ENCODE data around the gene C5orf58. TPM values are rescaled to one million over a fixed set of nuclear protein-coding genes. Genes with fewer than 3 reads are reported as not detected.
A peak's percentile ranks its signal among the peaks of the same experiment; 100 is the strongest.

The C5orf58 gene
- total and polyA plus RNA-seq, 5 experiments from 2014 or later: 0.76 to 1.8 (median 1.1) TPM; not detected in 2

DNA sequence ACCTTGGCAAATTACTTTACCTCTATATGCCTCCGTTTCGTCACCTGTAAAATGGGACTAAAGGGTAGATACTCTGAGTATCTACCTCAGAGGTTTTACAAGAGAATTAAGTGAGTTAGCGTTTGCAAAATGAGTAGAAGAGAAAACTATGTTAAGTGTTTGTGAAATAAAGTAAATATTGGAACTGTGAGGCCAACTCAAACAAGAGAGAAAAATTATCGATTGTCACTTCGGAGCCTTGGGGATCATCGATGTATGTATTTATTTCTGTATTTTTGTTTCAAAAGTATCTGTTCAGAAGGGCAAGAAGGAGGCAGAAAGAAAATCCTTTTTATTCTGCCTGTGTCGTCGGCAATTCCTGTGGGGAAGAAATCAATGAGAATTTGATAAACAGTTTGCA, 25.8 kb upstream of the C5orf58 start:
- no peak overlapping the region for H3K4me3 Mint-ChIP-seq

GRCh38 chr5:170211575-170212334, 21.0 kb upstream of the C5orf58 start:
- ATAC-seq (no peak), DNase-seq (no peak)
- POLR2A ChIA-PET: no interaction called here
- Mint-ChIP-seq H3K4me1 (no peaks in the 10 kb centered on the region), H3K27ac (no peak overlapping the region), H3K36me3 (peaks cover 0 to 11% (median 6%) of the 10 kb centered on the region in 3 donors), H3K27me3 (peaks cover 0 to 16% (median 8%) of the 10 kb centered on the region in 5 donors), H3K9me3 (peaks cover 0 to 14% (median 4%) of the 10 kb centered on the region in 9 donors), H3K4me3 (no peak overlapping the region)

More for the DNA sequence above, 25.8 kb upstream of the C5orf58 start:
- peaks cover 0 to 8% (median 6%) of the 10 kb centered on the region in 3 donors for H3K36me3 Mint-ChIP-seq
- peaks cover 0 to 14% (median 4%) of the 10 kb centered on the region in 9 donors for H3K9me3 Mint-ChIP-seq
- ATAC-seq (no peak), DNase-seq (no peak)
- POLR2A ChIA-PET: no interaction called here
- H3K27me3 Mint-ChIP-seq: peaks cover 0 to 26% (median 12%) of the 10 kb centered on the region in 5 donors
- H3K4me1 Mint-ChIP-seq: no peaks in the 10 kb centered on the region
- no peak overlapping the region for H3K27ac Mint-ChIP-seq

DNA sequence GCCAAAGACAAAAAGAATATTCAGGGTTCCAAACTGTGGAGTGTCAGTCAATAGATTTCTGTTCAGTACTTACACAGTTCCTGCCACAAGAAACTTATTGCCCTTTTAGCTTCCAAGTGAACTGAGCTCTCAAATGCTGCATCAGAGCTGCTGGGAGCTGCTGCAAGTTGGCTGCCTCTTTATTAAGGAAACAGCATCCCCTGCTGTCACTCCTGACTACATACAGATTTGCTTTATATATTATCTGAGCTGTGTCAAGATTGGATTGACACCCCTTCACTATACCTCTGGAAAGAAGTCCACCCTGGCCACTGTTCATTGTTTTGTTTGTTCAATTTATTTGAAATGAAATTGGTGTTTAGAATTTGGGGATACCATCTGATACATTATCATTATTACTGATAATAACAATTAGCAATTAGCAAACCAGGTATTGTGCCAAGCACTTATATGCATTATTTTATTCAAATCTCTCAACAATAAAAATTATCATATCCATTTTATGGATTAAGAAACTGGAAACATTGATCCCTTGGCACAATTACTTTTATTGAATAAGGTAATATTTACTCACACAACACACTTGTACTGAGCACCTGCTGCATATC, 16.4 kb upstream of the C5orf58 start:
- ATAC-seq (no peak), DNase-seq (no peak)
- H3K27ac Mint-ChIP-seq: no peak overlapping the region
- peaks cover 0 to 7% (median 3%) of the 10 kb centered on the region in 5 donors for H3K27me3 Mint-ChIP-seq
- no peak overlapping the region for H3K4me3 Mint-ChIP-seq
- no peaks in the 10 kb centered on the region for H3K4me1 Mint-ChIP-seq
- H3K36me3 Mint-ChIP-seq: peaks cover 0 to 3% (median 0%) of the 10 kb centered on the region in 3 donors
- POLR2A ChIA-PET: no interaction called here
- H3K9me3 Mint-ChIP-seq: no peaks in the 10 kb centered on the region

DNA sequence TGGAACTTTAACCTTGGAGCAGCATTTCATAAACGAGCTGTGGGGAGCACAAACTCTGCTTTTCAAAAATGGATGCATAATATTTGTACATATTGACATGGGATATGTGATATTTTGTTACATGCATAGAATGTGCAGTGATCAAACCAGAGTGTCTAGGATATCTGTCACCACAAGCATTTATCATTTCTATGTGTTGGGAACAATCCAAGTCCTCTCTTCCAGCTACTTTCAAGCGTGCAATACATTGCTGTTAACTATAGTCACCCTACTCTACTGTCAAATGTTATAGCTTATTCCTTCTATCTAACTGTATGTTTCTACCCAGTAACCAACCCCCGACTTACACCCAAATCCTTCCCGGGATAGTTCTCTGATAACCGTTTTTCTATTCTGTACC, 15.0 kb upstream of the C5orf58 start:
- H3K4me3 Mint-ChIP-seq: no peak overlapping the region
- POLR2A ChIA-PET: no interaction called here
- H3K36me3 Mint-ChIP-seq: peaks cover 0 to 3% (median 0%) of the 10 kb centered on the region in 3 donors

DNA sequence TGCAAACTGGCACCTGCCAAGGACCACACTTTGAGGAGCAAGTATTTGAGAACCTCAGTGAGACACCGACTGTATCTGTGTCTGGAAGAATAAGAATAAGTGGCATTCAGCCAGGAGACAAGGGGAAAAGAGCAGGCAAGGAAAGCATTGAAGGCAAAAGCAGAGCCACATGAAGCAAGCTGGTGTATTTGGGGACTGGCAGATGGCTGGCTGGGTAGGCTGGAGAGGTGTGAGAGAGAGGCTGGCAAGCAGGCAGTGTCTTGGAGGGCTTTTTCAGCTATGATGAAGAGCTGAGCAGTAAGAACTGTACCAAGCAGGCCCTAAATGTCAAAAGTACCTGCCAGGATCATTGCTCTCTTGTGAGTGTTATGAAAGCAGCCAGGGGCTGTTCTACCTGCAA, 14.1 kb upstream of the C5orf58 start:
- H3K36me3 Mint-ChIP-seq: peaks cover 0 to 3% (median 0%) of the 10 kb centered on the region in 3 donors
- ATAC-seq (no peak), DNase-seq (no peak)
- no peak overlapping the region for H3K4me3 Mint-ChIP-seq
- POLR2A ChIA-PET: no interaction called here
- H3K4me1 Mint-ChIP-seq: no peaks in the 10 kb centered on the region
- H3K27me3 Mint-ChIP-seq: peaks cover 0 to 7% (median 0%) of the 10 kb centered on the region in 5 donors
- no peaks in the 10 kb centered on the region for H3K9me3 Mint-ChIP-seq
- no peak overlapping the region for H3K27ac Mint-ChIP-seq

More for the DNA sequence above, 15.0 kb upstream of the C5orf58 start:
- Mint-ChIP-seq H3K27ac (no peak overlapping the region), H3K4me1 (no peaks in the 10 kb centered on the region), H3K27me3 (peaks cover 0 to 7% (median 0%) of the 10 kb centered on the region in 5 donors), H3K9me3 (no peaks in the 10 kb centered on the region)
- ATAC-seq: no peak
- DNase-seq: no peak

DNA sequence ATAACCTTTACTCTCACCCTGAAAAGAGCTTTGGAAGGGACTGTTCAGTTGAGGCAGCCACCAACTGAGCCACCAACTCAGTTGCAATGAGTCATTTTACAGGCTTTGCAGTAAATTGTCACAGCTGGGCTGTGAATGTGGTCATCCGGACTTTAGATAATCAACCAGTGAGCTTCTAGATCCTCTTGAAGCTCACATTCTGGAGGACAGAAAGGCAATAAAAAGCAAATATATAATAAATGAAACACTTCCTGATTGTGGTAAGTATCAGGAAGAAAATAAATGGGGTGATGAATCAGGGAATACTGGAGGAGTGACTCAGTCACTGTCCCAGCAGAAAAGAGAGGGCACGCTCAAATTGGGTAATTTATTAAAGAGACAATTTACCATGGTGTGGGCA, 13.2 kb upstream of the C5orf58 start:
- POLR2A ChIA-PET: no interaction called here
- Mint-ChIP-seq H3K27me3 (peaks cover 0 to 3% (median 0%) of the 10 kb centered on the region in 5 donors), H3K4me3 (no peak overlapping the region), H3K27ac (no peak overlapping the region), H3K9me3 (no peaks in the 10 kb centered on the region), H3K36me3 (no peaks in the 10 kb centered on the region), H3K4me1 (no peaks in the 10 kb centered on the region)
- DNase-seq (no peak), ATAC-seq (no peak)

DNA sequence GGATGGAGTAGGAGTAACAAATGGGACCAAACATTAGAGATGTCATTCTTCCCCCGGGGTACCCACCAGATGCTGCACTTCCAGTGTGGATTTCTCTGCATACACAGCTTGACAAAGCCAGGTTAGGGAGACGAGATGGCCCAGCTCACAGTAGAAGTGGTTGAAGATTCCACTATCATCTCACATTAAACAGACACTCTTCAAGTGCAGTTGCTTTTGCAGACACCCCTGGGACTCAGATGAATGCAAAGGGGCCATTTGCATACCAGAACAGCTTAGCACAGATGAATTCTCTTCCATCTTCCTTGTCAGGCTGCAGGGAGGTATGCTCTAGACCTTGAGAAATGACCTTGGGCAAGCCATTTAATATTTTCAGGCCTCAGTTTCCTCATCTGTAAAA, 12.6 kb upstream of the C5orf58 start:
- ATAC-seq (no peak), DNase-seq (no peak)
- Mint-ChIP-seq H3K4me1 (no peaks in the 10 kb centered on the region), H3K36me3 (no peaks in the 10 kb centered on the region), H3K27ac (no peak overlapping the region), H3K4me3 (no peak overlapping the region), H3K9me3 (no peaks in the 10 kb centered on the region), H3K27me3 (peaks cover 0 to 3% (median 0%) of the 10 kb centered on the region in 5 donors)
- POLR2A ChIA-PET: no interaction called here

- Mint-ChIP-seq H3K4me1 (peaks cover 3 to 5% (median 4%) of the 10 kb centered on the region in 4 donors), H3K27me3 (no peaks in the 10 kb centered on the region), H3K27ac (no peak overlapping the region), H3K4me3 (no peak overlapping the region), H3K9me3 (no peaks in the 10 kb centered on the region), H3K36me3 (no peaks in the 10 kb centered on the region)
- ATAC-seq (no peak), DNase-seq (no peak)
- POLR2A ChIA-PET: interaction anchor here (0.6 kb wide), 1 partner anchor 30 kb away, joined by 3 read pairs; no protein-coding TSS in a partner anchor
Measured at GRCh38 chr5:170221327-170221741, 11.5 kb upstream of the C5orf58 start.

GRCh38 chr5:170223360-170223759, 9.4 kb upstream of the C5orf58 start:
- Mint-ChIP-seq H3K27ac (no peak overlapping the region), H3K4me1 (peaks cover 3 to 5% (median 4%) of the 10 kb centered on the region in 4 donors), H3K36me3 (no peaks in the 10 kb centered on the region), H3K27me3 (no peaks in the 10 kb centered on the region), H3K9me3 (no peaks in the 10 kb centered on the region), H3K4me3 (no peak overlapping the region)
- ATAC-seq (no peak), DNase-seq (no peak)
- POLR2A ChIA-PET: interaction anchor here (0.8 to 1.3 kb wide), 2 partner anchors 111 to 118 kb away, joined by 3 to 4 read pairs; no protein-coding TSS in a partner anchor

DNA sequence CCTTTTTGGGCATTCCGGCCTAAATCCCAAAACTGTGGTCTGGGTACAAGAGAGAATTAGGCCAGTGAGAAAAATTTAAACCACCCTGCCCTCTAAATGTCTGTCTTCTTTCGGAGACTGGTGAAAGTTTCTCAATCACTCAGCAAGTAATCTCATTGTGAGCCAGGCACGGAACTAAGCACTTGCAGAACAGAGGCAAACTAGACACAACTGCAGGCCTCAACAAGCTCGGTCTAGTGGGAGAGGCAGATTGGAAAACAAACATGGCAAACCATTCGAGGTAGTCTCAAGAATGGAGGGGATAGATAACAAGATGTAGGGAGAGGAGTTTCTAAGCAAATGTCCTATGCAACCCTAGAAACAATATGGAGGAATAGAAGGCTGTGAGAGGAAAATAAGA, 8.9 kb upstream of the C5orf58 start:
- POLR2A ChIA-PET: interaction anchor here (1.3 kb wide), 1 partner anchor 110 kb away, joined by 3 read pairs; no protein-coding TSS in a partner anchor
- H3K9me3 Mint-ChIP-seq: no peaks in the 10 kb centered on the region
- H3K27ac Mint-ChIP-seq: no peak overlapping the region
- H3K27me3 Mint-ChIP-seq: no peaks in the 10 kb centered on the region
- DNase-seq: no peak
- no peaks in the 10 kb centered on the region for H3K36me3 Mint-ChIP-seq
- H3K4me3 Mint-ChIP-seq: no peak overlapping the region
- no peak for ATAC-seq
- H3K4me1 Mint-ChIP-seq: peaks cover 3 to 5% (median 4%) of the 10 kb centered on the region in 4 donors

- peak overlapping the region in 5 of 10 donors; percentile 10 to 76 (median 42) for H3K27ac Mint-ChIP-seq
- H3K27me3 Mint-ChIP-seq: no peaks in the 10 kb centered on the region
- peak overlapping the region in 1 of 10 donors; percentile 43 for H3K4me3 Mint-ChIP-seq
- H3K36me3 Mint-ChIP-seq: no peaks in the 10 kb centered on the region
- DNase-seq (peak; percentile 44 to 87 (median 72)), ATAC-seq (peak; percentile 54 to 86)
- H3K4me1 Mint-ChIP-seq: peaks cover 3 to 5% (median 4%) of the 10 kb centered on the region in 4 donors
- POLR2A ChIA-PET: interaction anchor here (0.6 to 2.1 kb wide), 7 partner anchors 41 to 113 kb away, joined by 3 to 13 read pairs (median 5); no protein-coding TSS in a partner anchor
- no peaks in the 10 kb centered on the region for H3K9me3 Mint-ChIP-seq
Measured at GRCh38 chr5:170225326-170226128, 7.3 kb upstream of the C5orf58 start.

GRCh38 chr5:170226129-170226615, 6.6 kb upstream of the C5orf58 start:
- POLR2A ChIA-PET: interaction anchor here (0.6 to 2.1 kb wide), 7 partner anchors 41 to 112 kb away, joined by 3 to 13 read pairs (median 5); no protein-coding TSS in a partner anchor
- H3K9me3 Mint-ChIP-seq: no peaks in the 10 kb centered on the region
- H3K4me1 Mint-ChIP-seq: peaks cover 3 to 5% (median 4%) of the 10 kb centered on the region in 4 donors
- no peaks in the 10 kb centered on the region for H3K36me3 Mint-ChIP-seq
- peak overlapping the region in 4 of 10 donors; percentile 10 to 76 (median 46) for H3K27ac Mint-ChIP-seq
- peak overlapping the region in 1 of 10 donors; percentile 43 for H3K4me3 Mint-ChIP-seq
- no peaks in the 10 kb centered on the region for H3K27me3 Mint-ChIP-seq
- no peak for ATAC-seq
- no peak for DNase-seq

Measured in naive thymus-derived CD8-positive, alpha-beta T cell (primary cell).